Fibroblast of the aortic adventitia (primary cell): Measurements from ENCODE around the gene HAO2. TPM values are rescaled to one million over a fixed set of nuclear protein-coding genes. Genes with fewer than 3 reads are reported as not detected.

Experiments
- DNase-seq: peaks from one replicate; pipeline ENCODE4 v3.0.0-alpha.2; 2010; ENCODE audit warnings: low read depth
- H3K4me3 ChIP-seq: 2 replicates; pipeline ENCODE4 v1.5.1; 2011; ENCODE audit warnings: low read depth, mild to moderate bottlenecking, control low read depth, low read length, moderate library complexity
- total RNA-seq: library from RNA; depleted of rRNA; stranded (reverse); fragments of >200 nt; gene quantifications from 2 replicates; pipeline ENCODE4 v1.2.3, GENCODE V29; 2012; ENCODE audit warnings: low replicate concordance
- TF ChIP-seq, protein P1 (sequence below): IDR thresholded peaks from 2 replicates; pipeline ENCODE4 v1.5.1; 2011; ENCODE audit warnings: mild to moderate bottlenecking, low read length, control low read depth, inconsistent platforms; ENCODE audit not compliant: insufficient read depth

HAO2 gene
- total RNA-seq, 1 donor = not detected

DNA sequence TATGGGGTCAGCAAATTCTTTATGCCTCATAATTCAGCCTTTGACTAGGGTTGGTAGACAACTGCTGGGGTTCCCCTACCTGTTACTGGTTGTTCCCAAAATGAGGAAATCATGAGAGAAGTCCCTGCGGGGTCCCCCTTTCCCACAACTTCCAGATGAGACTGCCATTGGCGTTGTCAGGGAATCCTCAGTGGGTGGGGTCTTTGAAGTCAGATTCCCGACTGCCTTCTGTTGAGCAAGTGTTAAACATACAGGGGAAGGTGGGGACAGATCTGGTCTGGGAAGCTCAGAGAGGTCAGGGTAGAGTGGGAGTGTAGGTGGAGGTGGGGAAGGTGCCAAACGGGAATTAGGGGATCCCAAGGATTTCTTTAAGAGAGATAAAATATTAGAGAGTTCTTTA lies 61.1 kb downstream of the HAO2 start:
- TF ChIP-seq, protein P1, sequence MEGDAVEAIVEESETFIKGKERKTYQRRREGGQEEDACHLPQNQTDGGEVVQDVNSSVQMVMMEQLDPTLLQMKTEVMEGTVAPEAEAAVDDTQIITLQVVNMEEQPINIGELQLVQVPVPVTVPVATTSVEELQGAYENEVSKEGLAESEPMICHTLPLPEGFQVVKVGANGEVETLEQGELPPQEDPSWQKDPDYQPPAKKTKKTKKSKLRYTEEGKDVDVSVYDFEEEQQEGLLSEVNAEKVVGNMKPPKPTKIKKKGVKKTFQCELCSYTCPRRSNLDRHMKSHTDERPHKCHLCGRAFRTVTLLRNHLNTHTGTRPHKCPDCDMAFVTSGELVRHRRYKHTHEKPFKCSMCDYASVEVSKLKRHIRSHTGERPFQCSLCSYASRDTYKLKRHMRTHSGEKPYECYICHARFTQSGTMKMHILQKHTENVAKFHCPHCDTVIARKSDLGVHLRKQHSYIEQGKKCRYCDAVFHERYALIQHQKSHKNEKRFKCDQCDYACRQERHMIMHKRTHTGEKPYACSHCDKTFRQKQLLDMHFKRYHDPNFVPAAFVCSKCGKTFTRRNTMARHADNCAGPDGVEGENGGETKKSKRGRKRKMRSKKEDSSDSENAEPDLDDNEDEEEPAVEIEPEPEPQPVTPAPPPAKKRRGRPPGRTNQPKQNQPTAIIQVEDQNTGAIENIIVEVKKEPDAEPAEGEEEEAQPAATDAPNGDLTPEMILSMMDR = no peak
- DNase-seq = no peak
- H3K4me3 ChIP-seq = no peak overlapping the region

- DNase-seq = no peak
- TF ChIP-seq, protein P1 = no peak
- H3K4me3 ChIP-seq = no peak overlapping the region
Measured at GRCh38 chr1:119430486-119430885, 61.9 kb downstream of the HAO2 start.

DNA sequence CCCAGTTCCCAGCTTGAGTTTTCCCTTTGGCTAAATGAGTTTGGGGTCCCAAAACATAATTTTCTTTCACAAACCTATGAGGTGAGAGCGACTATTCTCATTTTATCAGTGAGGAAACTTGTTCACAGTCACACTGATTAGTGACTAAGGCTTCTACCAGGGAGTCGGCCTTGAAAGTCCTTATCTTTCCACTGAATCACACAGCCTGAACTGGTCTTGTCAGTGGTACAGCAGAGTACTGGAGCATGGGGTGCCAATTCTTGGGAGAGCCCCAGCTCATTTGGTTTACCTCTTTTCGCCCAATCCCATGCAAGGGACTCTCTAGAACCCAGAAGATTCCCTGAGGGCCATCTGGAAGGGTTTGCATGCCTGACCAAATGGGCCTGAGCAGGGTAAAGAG lies 63.3 kb downstream of the HAO2 start:
- no peak overlapping the region for H3K4me3 ChIP-seq
- no peak for DNase-seq
- TF ChIP-seq, protein P1 = no peak

DNA sequence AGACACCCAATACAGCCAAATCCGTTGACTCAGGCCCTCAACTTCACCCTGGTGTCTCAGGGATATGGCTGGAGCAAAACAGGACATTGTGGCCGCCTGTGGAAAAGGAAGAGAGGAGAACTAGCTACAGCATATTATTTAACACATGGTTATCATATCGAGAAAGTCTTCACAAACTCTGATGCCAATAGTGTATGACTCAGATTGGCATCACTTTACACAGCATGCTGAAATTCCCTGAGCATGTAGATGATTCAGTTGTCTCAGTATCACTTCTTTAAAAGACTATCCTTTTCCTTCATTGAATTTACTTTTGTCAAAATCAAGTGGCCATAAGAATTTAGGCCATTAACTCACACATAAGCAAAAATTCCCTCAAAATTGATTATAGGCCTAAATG lies 66.5 kb downstream of the HAO2 start:
- TF ChIP-seq, protein P1 = no peak
- no peak overlapping the region for H3K4me3 ChIP-seq
- no peak for DNase-seq

DNA sequence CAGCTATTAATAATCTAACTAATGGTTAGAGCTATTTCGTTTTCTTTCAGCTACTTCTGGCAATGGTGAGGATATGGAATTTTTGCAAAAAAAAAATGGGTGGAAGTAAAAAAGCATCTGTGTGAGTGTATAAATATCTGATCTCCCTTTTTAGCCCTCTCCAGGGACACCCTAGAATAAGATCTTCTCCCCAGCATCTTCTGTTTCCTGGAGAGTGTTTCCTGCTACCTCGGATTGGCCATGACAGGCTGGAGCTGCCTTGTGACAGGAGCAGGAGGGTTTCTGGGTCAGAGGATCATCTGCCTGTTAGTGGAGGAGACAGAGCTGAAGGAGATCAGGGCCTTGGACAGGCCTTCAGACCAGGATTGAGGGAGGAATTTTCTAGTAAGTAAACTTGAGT lies 70.2 kb downstream of the HAO2 start:
- TF ChIP-seq, protein P1 = no peak
- no peak for DNase-seq

GRCh38 chr1:119440721-119441307 lies 72.2 kb downstream of the HAO2 start:
- DNase-seq = no peak
- TF ChIP-seq, protein P1 = no peak
- H3K4me3 ChIP-seq = no peak overlapping the region

More for the DNA sequence above, 70.2 kb downstream of the HAO2 start:
- H3K4me3 ChIP-seq = no peak overlapping the region

GRCh38 chr1:119442756-119443155 lies 74.2 kb downstream of the HAO2 start:
- no peak for DNase-seq
- TF ChIP-seq, protein P1 = no peak

More at GRCh38 chr1:119442756-119443155, 74.2 kb downstream of the HAO2 start:
- H3K4me3 ChIP-seq = no peak overlapping the region
